Astrocyte (in vitro differentiated cells and primary cell): Measurements from ENCODE around the gene KCNMB2. TPM values are rescaled to one million over a fixed set of nuclear protein-coding genes. Genes with fewer than 3 reads are reported as not detected.

ENCODE experiments used
- DNase-seq: peaks from one replicate; pipeline ENCODE4 v3.0.0-alpha.2; 2010; ENCODE audit warnings: low read depth
- FAIRE-seq: peaks from 2 replicates; lab custom pipeline; 2011; peaks lifted over from hg19 to GRCh38; lab: Jason Lieb, UNC
- H2AFZ ChIP-seq: 2 replicates; pipeline ENCODE4 v1.6.0; 2012; ENCODE audit warnings: low read depth, low read length, inconsistent platforms
- H3K27ac ChIP-seq: 2 replicates; pipeline ENCODE4 v1.5.1; 2011; ENCODE audit warnings: low read depth, low read length, inconsistent platforms
- H3K27me3 ChIP-seq: 2 replicates; pipeline ENCODE4 v1.6.0; 2011; ENCODE audit warnings: low read length, inconsistent platforms; ENCODE audit not compliant: insufficient read depth
- H3K36me3 ChIP-seq: 2 replicates; pipeline ENCODE4 v1.5.1; 2011; ENCODE audit warnings: low read length, inconsistent platforms; ENCODE audit not compliant: insufficient read depth
- H3K4me1 ChIP-seq: 2 replicates; pipeline ENCODE4 v1.5.1; 2011; ENCODE audit warnings: low read length, inconsistent platforms; ENCODE audit not compliant: insufficient read depth
- H3K4me2 ChIP-seq: 2 replicates; pipeline ENCODE4 v1.6.0; 2012; ENCODE audit warnings: low read length, inconsistent platforms
- H3K4me3 ChIP-seq: 2 replicates; pipeline ENCODE4 v1.5.1; 2011; ENCODE audit warnings: low read depth, mild to moderate bottlenecking, low read length, inconsistent platforms; ENCODE audit not compliant: insufficient read depth
- H3K79me2 ChIP-seq: 2 replicates; pipeline ENCODE4 v1.6.0; 2012; ENCODE audit warnings: mild to moderate bottlenecking, low read length, inconsistent platforms; ENCODE audit not compliant: insufficient read depth
- H3K9ac ChIP-seq: 2 replicates; pipeline ENCODE4 v1.6.0; 2012; ENCODE audit warnings: mild to moderate bottlenecking, low read length, inconsistent platforms
- H3K9me3 ChIP-seq: 2 replicates; pipeline ENCODE4 v1.5.1; 2012; ENCODE audit warnings: low read depth, mild to moderate bottlenecking, low read length, inconsistent platforms; ENCODE audit not compliant: insufficient read depth
- H4K20me1 ChIP-seq: 2 replicates; pipeline ENCODE4 v1.6.0; 2012; ENCODE audit warnings: low read length, inconsistent platforms; ENCODE audit not compliant: insufficient read depth
- H3K27ac Mint-ChIP-seq: one replicate; pipeline ENCODE4 v1.8.0; 2021; ENCODE audit warnings: mild to moderate bottlenecking, mixed read lengths; ENCODE audit not compliant: unreplicated experiment
- H3K27me3 Mint-ChIP-seq: one replicate; pipeline ENCODE4 v1.8.0; 2021; ENCODE audit warnings: low read depth, mixed read lengths; ENCODE audit not compliant: unreplicated experiment
- H3K36me3 Mint-ChIP-seq: one replicate; pipeline ENCODE4 v1.8.0; 2021; ENCODE audit warnings: low read depth, mixed read lengths; ENCODE audit not compliant: unreplicated experiment
- H3K4me1 Mint-ChIP-seq: one replicate; pipeline ENCODE4 v1.8.0; 2021; ENCODE audit warnings: low read depth, mixed read lengths; ENCODE audit not compliant: unreplicated experiment
- H3K4me3 Mint-ChIP-seq: one replicate; pipeline ENCODE4 v1.8.0; 2021; ENCODE audit warnings: mild to moderate bottlenecking, moderate library complexity, mixed read lengths; ENCODE audit not compliant: unreplicated experiment
- H3K9me3 Mint-ChIP-seq: one replicate; pipeline ENCODE4 v1.8.0; 2021; ENCODE audit warnings: mild to moderate bottlenecking, mixed read lengths; ENCODE audit not compliant: unreplicated experiment
- EZH2 ChIP-seq: IDR thresholded peaks from 2 replicates; pipeline ENCODE4 v1.6.1; 2012; ENCODE audit warnings: mild to moderate bottlenecking, low read length, inconsistent platforms; ENCODE audit not compliant: insufficient read depth
- total RNA-seq: library from RNA; stranded (reverse); gene quantifications from 2 replicates; pipeline ENCODE4 v1.2.1, GENCODE V29; 2021
- TF ChIP-seq, protein P1 (sequence below): IDR thresholded peaks from 2 replicates; pipeline ENCODE4 v1.5.1; 2011; ENCODE audit warnings: low read depth, mild to moderate bottlenecking, inconsistent platforms, low read length, moderate library complexity; ENCODE audit not compliant: insufficient read depth

Gene KCNMB2
- total RNA-seq, 1 donor from 2014 or later = not detected

DNA sequence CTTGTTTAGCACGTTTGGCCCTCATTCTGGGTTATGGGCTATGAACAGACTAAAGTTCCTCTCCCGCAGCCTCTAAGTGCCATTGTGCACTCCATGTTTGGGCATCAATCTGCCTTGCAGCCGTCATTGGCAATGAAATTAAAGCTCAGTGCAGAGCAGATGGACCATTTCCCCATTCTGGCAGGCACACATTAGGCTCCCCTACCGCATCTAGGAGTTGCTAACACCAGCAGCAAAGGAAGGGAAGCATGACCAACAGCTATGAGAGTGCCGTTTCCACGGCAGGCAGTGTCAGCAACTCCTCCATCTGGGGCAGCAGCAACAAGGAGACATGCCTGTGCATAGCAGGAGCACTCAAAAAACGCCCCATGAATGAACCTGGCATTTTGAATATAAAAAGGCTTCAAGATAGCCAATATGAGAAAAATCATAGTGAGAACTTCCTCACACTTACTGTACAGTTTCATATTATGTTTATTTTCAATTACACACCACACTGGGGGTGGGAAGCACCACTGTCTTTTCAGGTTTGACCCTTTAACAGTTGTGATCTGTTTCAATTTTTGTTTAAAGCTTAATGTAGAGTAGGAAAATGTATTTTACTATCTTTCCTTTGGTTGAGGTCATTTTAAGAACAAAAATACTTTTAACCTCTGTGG lies 218.7 kb downstream of the KCNMB2 start:
- no peak for DNase-seq
- H3K4me3 Mint-ChIP-seq = no peak overlapping the region
- no peaks in the 10 kb centered on the region for H3K27me3 Mint-ChIP-seq
- no peak overlapping the region for H3K27ac Mint-ChIP-seq
- FAIRE-seq = no peak
- no peaks in the 10 kb centered on the region for H4K20me1 ChIP-seq
- no peaks in the 10 kb centered on the region for H3K9me3 ChIP-seq
- H3K27ac ChIP-seq = no peak overlapping the region
- H3K4me3 ChIP-seq = no peak overlapping the region
- no peaks in the 10 kb centered on the region for H3K4me1 Mint-ChIP-seq
- TF ChIP-seq, protein P1, sequence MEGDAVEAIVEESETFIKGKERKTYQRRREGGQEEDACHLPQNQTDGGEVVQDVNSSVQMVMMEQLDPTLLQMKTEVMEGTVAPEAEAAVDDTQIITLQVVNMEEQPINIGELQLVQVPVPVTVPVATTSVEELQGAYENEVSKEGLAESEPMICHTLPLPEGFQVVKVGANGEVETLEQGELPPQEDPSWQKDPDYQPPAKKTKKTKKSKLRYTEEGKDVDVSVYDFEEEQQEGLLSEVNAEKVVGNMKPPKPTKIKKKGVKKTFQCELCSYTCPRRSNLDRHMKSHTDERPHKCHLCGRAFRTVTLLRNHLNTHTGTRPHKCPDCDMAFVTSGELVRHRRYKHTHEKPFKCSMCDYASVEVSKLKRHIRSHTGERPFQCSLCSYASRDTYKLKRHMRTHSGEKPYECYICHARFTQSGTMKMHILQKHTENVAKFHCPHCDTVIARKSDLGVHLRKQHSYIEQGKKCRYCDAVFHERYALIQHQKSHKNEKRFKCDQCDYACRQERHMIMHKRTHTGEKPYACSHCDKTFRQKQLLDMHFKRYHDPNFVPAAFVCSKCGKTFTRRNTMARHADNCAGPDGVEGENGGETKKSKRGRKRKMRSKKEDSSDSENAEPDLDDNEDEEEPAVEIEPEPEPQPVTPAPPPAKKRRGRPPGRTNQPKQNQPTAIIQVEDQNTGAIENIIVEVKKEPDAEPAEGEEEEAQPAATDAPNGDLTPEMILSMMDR = no peak
- H2AFZ ChIP-seq = no peak overlapping the region
- no peak overlapping the region for H3K4me2 ChIP-seq
- no peaks in the 10 kb centered on the region for H3K36me3 ChIP-seq
- no peak overlapping the region for H3K9ac ChIP-seq
- no peaks in the 10 kb centered on the region for H3K79me2 ChIP-seq
- no peaks in the 10 kb centered on the region for H3K27me3 ChIP-seq
- H3K36me3 Mint-ChIP-seq = no peaks in the 10 kb centered on the region
- H3K4me1 ChIP-seq = no peaks in the 10 kb centered on the region
- H3K9me3 Mint-ChIP-seq = no peaks in the 10 kb centered on the region

DNA sequence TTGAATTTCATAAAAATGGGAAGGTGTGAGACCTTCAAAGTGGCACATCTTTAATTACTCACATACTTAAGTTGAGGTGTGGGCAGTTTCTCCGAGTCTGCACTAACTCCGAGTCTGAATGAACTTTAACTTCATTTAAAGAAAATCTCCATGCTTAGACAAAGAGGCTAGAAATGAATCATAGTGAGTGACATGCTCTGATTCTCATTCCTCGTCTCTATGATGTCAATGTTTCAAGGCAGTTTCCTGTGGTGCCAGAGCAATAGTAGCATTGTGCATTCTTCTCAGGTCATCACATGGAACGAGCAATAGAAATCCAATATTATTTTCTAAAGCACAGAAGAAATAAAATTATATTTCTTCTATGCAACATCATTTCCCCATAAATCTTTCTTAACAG lies 224.8 kb downstream of the KCNMB2 start:
- no peak for DNase-seq
- Mint-ChIP-seq H3K27ac (no peak overlapping the region), H3K27me3 (no peaks in the 10 kb centered on the region), H3K9me3 (no peaks in the 10 kb centered on the region), H3K36me3 (no peaks in the 10 kb centered on the region), H3K4me1 (no peaks in the 10 kb centered on the region), H3K4me3 (no peak overlapping the region)
- H3K27me3 ChIP-seq = no peaks in the 10 kb centered on the region
- no peaks in the 10 kb centered on the region for H4K20me1 ChIP-seq
- FAIRE-seq = no peak
- H3K4me3 ChIP-seq = no peak overlapping the region
- TF ChIP-seq EZH2 = no peak
- TF ChIP-seq, protein P1 = no peak
- H3K4me2 ChIP-seq = no peak overlapping the region
- no peak overlapping the region for H2AFZ ChIP-seq
- H3K4me1 ChIP-seq = no peaks in the 10 kb centered on the region
- no peaks in the 10 kb centered on the region for H3K36me3 ChIP-seq
- no peaks in the 10 kb centered on the region for H3K9me3 ChIP-seq
- no peak overlapping the region for H3K9ac ChIP-seq
- no peak overlapping the region for H3K27ac ChIP-seq
- H3K79me2 ChIP-seq = no peaks in the 10 kb centered on the region

DNA sequence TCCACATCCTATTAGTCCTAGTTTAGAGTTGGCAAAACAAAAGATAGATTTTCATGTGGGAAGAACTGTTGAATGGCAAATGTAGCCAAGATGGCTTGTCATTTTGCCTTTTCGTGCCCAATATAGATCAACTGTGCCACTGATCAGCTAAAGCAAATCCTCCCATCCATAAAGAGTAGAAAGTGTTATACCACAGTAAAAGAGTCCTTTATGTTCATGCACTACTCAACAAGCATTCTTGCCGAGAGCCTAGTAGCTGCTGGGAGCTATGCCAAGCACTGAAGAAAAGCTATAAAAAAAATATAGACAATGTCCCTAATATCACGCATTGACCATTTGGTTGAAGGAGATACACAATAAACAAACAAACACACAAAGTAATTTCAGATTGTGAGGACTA lies 225.2 kb downstream of the KCNMB2 start:
- Histone ChIP-seq H3K27me3 (no peaks in the 10 kb centered on the region), H3K4me1 (no peaks in the 10 kb centered on the region), H2AFZ (no peak overlapping the region), H3K27ac (no peak overlapping the region), H3K9me3 (no peaks in the 10 kb centered on the region), H3K79me2 (no peaks in the 10 kb centered on the region), H3K36me3 (no peaks in the 10 kb centered on the region), H3K4me3 (no peak overlapping the region), H4K20me1 (no peaks in the 10 kb centered on the region), H3K9ac (no peak overlapping the region), H3K4me2 (no peak overlapping the region)
- no peak overlapping the region for H3K27ac Mint-ChIP-seq
- H3K4me3 Mint-ChIP-seq = no peak overlapping the region
- no peaks in the 10 kb centered on the region for H3K27me3 Mint-ChIP-seq
- no peak for FAIRE-seq
- DNase-seq = no peak
- no peaks in the 10 kb centered on the region for H3K9me3 Mint-ChIP-seq
- no peaks in the 10 kb centered on the region for H3K4me1 Mint-ChIP-seq
- TF ChIP-seq, protein P1 = no peak
- TF ChIP-seq EZH2 = no peak
- no peaks in the 10 kb centered on the region for H3K36me3 Mint-ChIP-seq
